ENCODE data around the gene RAX2.

RAX2 gene

DNA sequence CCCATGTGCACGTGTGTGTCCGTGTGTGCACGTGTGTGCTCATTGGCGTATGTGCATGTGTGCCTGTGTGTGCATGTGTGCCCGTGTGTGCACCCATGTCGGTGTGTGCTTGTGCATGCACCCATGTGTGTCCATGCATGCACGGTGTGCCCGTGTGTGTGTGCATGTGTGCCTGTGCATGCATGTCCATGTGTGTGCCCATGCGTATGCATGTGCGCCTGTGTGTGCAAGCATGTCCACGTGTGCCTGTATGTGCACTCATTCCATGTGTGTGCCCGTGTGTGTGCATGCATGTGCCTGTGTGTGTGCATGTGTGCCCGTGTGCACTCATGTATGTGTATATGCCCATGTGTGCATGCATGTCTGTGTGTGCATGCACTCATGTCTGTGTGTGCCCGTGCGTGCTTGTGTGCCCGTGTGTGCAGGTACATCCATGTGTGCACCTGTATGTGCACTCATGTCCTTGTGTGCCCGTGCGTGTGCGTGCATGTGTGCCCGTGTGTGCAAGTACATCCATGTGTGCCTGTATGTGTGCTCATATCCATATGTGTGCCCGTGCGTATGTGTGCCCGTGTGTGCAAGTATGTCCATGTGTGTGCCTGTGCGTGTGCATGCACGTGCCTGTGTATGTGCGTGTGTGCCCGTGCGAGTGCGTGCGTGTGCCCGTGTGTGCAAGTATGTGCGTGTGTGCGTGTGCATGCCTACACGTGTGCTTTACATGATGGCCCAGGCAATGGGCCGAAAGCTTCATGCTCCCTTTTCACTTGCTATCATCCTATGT lies 35.7 kb upstream of the RAX2 start:
- no peak for DNase-seq (ENCODE audit: low read depth)
- H3K4me3 ChIP-seq (ENCODE audit: low read depth, low read length) = no peak overlapping the region
- TF ChIP-seq, protein P1, sequence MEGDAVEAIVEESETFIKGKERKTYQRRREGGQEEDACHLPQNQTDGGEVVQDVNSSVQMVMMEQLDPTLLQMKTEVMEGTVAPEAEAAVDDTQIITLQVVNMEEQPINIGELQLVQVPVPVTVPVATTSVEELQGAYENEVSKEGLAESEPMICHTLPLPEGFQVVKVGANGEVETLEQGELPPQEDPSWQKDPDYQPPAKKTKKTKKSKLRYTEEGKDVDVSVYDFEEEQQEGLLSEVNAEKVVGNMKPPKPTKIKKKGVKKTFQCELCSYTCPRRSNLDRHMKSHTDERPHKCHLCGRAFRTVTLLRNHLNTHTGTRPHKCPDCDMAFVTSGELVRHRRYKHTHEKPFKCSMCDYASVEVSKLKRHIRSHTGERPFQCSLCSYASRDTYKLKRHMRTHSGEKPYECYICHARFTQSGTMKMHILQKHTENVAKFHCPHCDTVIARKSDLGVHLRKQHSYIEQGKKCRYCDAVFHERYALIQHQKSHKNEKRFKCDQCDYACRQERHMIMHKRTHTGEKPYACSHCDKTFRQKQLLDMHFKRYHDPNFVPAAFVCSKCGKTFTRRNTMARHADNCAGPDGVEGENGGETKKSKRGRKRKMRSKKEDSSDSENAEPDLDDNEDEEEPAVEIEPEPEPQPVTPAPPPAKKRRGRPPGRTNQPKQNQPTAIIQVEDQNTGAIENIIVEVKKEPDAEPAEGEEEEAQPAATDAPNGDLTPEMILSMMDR (IDR thresholded peaks at IDR 0.05; ENCODE audit: low read depth, low read length, missing control alignments) = no peak

DNA sequence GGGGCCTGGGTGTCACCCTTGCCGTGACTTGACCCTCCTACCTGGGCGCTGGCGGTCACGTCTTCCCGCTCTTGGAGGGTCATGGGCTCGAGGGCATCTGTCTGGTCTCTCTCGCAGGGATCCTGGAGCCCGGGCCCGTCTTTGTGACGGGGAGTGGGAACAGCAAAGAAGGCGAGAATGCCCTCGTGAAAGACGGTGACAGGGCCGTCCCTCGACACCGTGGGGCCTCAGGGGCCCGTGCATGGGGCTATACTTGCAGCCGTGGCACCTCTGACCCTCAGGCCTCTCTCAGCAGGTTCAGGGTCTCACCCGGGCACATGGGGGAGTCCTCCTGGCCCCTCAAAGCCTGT lies 35.1 kb upstream of the RAX2 start:
- TF ChIP-seq, protein P1 (IDR thresholded peaks at IDR 0.05; ENCODE audit: low read depth, low read length, missing control alignments) = no peak

DNA sequence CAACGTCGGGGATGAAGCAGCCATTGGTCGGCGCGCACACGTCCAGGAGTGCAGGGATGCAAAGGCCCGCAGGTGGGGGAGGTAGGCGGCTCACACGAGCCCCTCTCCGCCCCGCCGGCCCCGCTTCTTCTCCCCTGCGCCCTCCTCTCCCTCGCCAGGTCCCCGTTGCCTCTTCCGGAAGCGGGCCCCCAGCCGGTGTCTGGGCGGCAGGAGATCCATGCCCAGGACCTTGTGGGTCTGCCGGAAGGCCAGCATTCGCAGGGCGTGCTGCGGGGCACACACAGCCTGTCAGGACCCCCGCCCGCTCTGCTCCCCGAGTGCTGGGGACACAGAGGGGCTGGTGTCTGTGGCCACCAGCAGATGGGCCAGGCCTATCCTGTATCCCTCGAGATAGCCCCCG lies 33.8 kb upstream of the RAX2 start:
- DNase-seq (ENCODE audit: low read depth) = no peak
- TF ChIP-seq, protein P1 (IDR thresholded peaks at IDR 0.05; ENCODE audit: low read depth, low read length, missing control alignments) = no peak
- no peak overlapping the region for H3K4me3 ChIP-seq (ENCODE audit: low read depth, low read length)

More for the DNA sequence above, 35.1 kb upstream of the RAX2 start:
- no peak overlapping the region for H3K4me3 ChIP-seq (ENCODE audit: low read depth, low read length)
- no peak for DNase-seq (ENCODE audit: low read depth)

DNA sequence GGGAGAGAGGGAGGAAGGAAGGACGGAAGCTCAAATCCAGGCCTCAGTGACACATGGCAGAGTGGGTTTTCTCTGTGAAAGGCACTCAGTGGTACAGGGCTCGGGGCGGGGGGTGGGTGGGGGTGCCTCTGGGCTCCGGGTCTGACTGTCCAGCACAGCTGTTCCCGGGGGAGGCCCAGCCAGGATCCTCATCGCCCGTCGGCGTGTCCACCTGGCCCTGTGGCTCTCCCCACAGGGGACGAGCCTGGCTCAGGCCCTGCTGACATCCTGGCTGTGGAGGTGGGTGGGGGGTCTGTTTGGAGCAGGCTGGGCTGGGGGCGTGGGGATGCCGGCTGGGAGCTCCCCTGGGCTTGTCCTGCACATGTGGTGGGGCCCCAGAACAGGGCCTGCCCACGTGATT lies 32.4 kb upstream of the RAX2 start:
- TF ChIP-seq, protein P1 (IDR thresholded peaks at IDR 0.05; ENCODE audit: low read depth, low read length, missing control alignments) = no peak
- no peak overlapping the region for H3K4me3 ChIP-seq (ENCODE audit: low read depth, low read length)
- DNase-seq (ENCODE audit: low read depth) = no peak

- DNase-seq (ENCODE audit: low read depth) = no peak
- H3K4me3 ChIP-seq (ENCODE audit: low read depth, low read length) = no peak overlapping the region
- TF ChIP-seq, protein P1 (IDR thresholded peaks at IDR 0.05; ENCODE audit: low read depth, low read length, missing control alignments) = no peak
Observed at GRCh38 chr19:3803986-3804385, 32.0 kb upstream of the RAX2 start.

DNA sequence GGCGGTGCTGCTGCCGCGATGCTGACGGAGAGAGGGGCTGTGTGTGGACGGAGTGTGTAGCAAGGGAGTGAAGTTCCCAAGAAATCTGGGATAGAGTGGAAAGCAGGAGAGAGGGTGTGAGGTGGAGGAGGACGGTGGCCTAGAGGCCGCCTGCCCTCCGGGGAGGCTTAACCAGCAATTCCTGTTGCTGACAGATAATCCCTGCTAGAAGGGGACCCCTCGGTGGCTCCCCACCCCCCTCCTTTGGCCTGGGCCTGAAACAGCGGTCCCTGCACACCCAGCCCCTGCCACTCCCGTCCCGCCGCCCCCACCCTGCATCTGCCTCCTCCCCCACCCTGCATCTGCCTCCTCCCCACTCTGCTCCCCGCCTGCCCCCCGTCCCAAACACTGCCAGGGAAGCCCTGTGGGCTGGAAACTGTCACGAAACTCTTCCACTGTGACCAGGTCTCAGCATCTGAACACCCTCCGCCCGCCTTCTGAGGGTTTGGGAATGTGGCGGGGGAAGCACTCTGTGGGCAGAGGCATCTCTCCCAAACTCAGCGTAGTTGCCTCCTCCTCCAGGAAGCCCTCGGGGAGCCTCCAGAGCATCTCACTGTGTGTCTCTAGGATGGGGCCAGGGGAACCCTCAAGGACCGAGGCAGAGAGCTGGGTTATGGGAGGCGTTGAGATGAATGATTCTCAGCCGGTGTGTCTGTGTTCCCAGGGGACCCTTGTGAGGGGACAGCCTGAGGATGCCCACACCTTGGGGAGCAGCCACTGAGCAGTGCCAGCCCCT lies 31.3 kb upstream of the RAX2 start:
- TF ChIP-seq, protein P1 (IDR thresholded peaks at IDR 0.05; ENCODE audit: low read depth, low read length, missing control alignments) = no peak
- no peak overlapping the region for H3K4me3 ChIP-seq (ENCODE audit: low read depth, low read length)

More for the DNA sequence above, 31.3 kb upstream of the RAX2 start:
- DNase-seq (ENCODE audit: low read depth) = no peak

Data from GM12864 (cell line).